ENCODE measurements around the gene IL1B.

- TF ChIP-seq POLR2A (IDR thresholded peaks at IDR 0.05) (no peak), CTCF (IDR thresholded peaks at IDR 0.05) (no peak), POLR2AphosphoS5 (IDR thresholded peaks at IDR 0.05) (no peak), EP300 (IDR thresholded peaks at IDR 0.05) (no peak)
Measured at GRCh38 chr2:112814278-112814677, 22.3 kb downstream of the IL1B start.
